ENCODE results near the gene CD207. TPM values are rescaled to one million over a fixed set of nuclear protein-coding genes. Genes with fewer than 3 reads are reported as not detected.
A peak's percentile ranks its signal among the peaks of the same experiment; 100 is the strongest.

Gene CD207
- total RNA-seq, 1 experiment from 2014 or later = 0.16 TPM

DNA sequence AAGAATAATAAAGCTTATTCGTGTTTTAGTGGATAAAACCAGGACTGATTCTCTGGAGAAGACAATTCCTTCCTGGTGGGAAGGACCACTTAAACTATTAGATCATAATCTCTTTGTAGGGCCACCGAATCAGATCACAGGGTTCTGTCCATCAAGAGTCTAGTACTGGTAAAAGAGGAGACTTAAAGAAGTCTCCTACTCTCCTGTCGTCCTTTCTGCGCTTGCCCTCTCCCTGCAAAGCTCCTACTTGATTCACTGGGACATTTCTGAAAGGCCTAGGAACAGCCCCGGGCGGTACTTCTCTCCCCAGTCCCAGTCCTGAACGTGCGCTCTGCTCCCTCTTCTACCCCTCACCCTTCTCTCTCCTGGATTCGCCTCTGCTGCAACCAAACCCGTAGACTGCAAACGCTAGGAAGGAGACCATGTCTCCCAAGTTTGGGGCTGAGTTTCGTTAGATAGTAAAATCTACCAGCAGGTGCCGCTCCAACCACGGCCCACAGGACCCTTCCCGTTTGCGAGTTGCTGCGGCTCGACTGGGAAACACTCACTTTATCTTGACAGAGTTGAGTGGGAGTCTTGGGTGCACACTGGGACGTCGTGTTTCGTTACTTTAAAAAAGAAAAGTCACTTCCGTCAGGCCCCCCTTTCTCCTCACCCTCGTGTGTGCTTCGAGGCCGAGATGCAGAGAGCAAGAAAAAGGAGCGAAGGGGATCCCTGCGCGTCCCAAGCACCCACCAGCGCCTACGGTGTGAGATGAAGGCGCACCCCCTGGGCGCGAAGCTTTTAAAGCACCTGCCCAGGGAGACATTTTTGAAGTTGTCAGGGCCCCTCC is 46.1 kb downstream of the CD207 start:
- H3K9me3 Mint-ChIP-seq (ENCODE audit: unreplicated experiment) = no peaks in the 10 kb centered on the region
- intact Hi-C loops (cut with micrococcal nuclease; ENCODE audit: unreplicated experiment) = loop anchor here (1.0 to 5.0 kb wide), 4 partner anchors 73 to 487 kb away; partner anchors contain the start of genes ANKRD53 and FAM136A
- H3K4me1 Mint-ChIP-seq (ENCODE audit: low read depth, unreplicated experiment) = no peaks in the 10 kb centered on the region
- TF ChIP-seq, protein P1, sequence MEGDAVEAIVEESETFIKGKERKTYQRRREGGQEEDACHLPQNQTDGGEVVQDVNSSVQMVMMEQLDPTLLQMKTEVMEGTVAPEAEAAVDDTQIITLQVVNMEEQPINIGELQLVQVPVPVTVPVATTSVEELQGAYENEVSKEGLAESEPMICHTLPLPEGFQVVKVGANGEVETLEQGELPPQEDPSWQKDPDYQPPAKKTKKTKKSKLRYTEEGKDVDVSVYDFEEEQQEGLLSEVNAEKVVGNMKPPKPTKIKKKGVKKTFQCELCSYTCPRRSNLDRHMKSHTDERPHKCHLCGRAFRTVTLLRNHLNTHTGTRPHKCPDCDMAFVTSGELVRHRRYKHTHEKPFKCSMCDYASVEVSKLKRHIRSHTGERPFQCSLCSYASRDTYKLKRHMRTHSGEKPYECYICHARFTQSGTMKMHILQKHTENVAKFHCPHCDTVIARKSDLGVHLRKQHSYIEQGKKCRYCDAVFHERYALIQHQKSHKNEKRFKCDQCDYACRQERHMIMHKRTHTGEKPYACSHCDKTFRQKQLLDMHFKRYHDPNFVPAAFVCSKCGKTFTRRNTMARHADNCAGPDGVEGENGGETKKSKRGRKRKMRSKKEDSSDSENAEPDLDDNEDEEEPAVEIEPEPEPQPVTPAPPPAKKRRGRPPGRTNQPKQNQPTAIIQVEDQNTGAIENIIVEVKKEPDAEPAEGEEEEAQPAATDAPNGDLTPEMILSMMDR (IDR thresholded peaks at IDR 0.05; ENCODE audit: insufficient read depth in 1 of 2, low read depth in 1 of 2, low read length in 1 of 2, severe bottlenecking in 1 of 2, unreplicated experiment in 1 of 2) = peak; percentile 71 to 72
- peaks cover 27% of the 10 kb centered on the region for H3K27me3 Mint-ChIP-seq (ENCODE audit: insufficient read depth, unreplicated experiment)
- H3K27me3 ChIP-seq (replicated peaks; ENCODE audit: control insufficient read depth, insufficient read depth, low read length) = 0 out of 2 replicates have a peak, but pooled peaks cover 1% of the 10 kb centered on the region
- no peaks in the 10 kb centered on the region for H3K9me3 ChIP-seq
- ChIA-PET CTCF (interaction anchor here (0.5 kb wide), 1 partner anchor 41 kb away, joined by 3 read pairs; no protein-coding TSS in a partner anchor), POLR2A (no interaction called here)
- H3K36me3 Mint-ChIP-seq (ENCODE audit: insufficient read depth, unreplicated experiment) = no peaks in the 10 kb centered on the region
- no peak overlapping the region for H3K4me3 ChIP-seq (ENCODE audit: low read depth, low read length)
- H3K27ac Mint-ChIP-seq (ENCODE audit: unreplicated experiment) = no peak overlapping the region
- H3K4me3 Mint-ChIP-seq (ENCODE audit: unreplicated experiment) = no peak overlapping the region
- H3K4me1 ChIP-seq = no peaks in the 10 kb centered on the region
- no TSS peak for BruUV-seq (replicated peaks)
- H3K36me3 ChIP-seq (ENCODE audit: control insufficient read depth, insufficient read depth, low read length) = no peaks in the 10 kb centered on the region
- peak; percentile 63 to 64 for DNase-seq

DNA sequence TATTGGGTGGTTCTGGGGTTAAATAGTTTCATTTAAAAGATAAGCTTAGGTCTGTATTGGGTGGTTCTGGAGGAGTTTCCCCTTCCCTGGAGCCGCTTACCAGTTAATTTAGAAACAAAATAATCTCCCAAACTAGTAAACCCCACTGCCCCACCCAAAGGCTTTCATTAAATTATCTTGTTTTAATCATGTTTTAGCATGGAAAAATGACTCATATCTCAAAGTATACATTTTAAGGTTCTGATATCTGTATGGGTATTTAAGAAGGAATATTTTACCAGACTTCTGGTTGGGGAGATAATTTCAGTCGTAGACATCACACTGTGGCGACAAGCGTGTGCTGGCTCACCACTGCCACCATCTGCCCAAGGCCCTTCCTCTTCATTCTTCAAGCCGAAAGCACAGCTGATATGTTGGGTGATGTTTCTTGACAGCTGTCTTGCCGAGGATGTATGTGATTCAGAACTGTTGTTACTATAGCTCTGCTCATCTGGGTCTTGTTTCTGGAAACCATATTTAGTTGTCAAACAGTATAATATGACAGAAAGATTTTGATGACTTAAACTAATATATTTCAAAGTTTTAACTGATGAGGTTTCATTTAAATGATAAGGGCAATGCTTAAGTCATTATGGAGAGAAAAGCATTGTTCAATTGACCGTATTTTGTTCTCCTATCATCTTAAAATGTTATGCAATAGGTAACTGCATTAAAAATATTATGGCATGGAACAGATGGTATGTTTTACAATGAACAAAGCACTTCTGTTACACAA is 50.3 kb downstream of the CD207 start:
- CTCF ChIA-PET = no interaction called here
- peak in 1 of 2 experiments; percentile 47 for DNase-seq
- Mint-ChIP-seq H3K4me3 (ENCODE audit: unreplicated experiment) (no peak overlapping the region), H3K36me3 (ENCODE audit: insufficient read depth, unreplicated experiment) (no peaks in the 10 kb centered on the region), H3K27me3 (ENCODE audit: insufficient read depth, unreplicated experiment) (peaks cover 16% of the 10 kb centered on the region), H3K9me3 (ENCODE audit: unreplicated experiment) (no peaks in the 10 kb centered on the region), H3K27ac (ENCODE audit: unreplicated experiment) (no peak overlapping the region), H3K4me1 (ENCODE audit: low read depth, unreplicated experiment) (no peaks in the 10 kb centered on the region)
- H3K36me3 ChIP-seq (ENCODE audit: control insufficient read depth, insufficient read depth, low read length) = no peaks in the 10 kb centered on the region
- H3K27me3 ChIP-seq (replicated peaks; ENCODE audit: control insufficient read depth, insufficient read depth, low read length) = 0 out of 2 replicates have a peak, but pooled peaks cover 1% of the 10 kb centered on the region
- no TSS peak for BruUV-seq (replicated peaks)
- intact Hi-C loops (cut with micrococcal nuclease; ENCODE audit: unreplicated experiment) = loop anchor here (1.0 to 5.0 kb wide), 4 partner anchors 98 to 483 kb away; partner anchors contain the start of genes ANKRD53 and FAM136A
- POLR2A ChIA-PET = no interaction called here
- no peak overlapping the region for H3K4me3 ChIP-seq (ENCODE audit: low read depth, low read length)
- H3K4me1 ChIP-seq = no peaks in the 10 kb centered on the region
- TF ChIP-seq, protein P1 (IDR thresholded peaks at IDR 0.05; ENCODE audit: insufficient read depth in 1 of 2, low read depth in 1 of 2, low read length in 1 of 2, severe bottlenecking in 1 of 2, unreplicated experiment in 1 of 2) = peak; percentile 36 to 65
- no peaks in the 10 kb centered on the region for H3K9me3 ChIP-seq

DNA sequence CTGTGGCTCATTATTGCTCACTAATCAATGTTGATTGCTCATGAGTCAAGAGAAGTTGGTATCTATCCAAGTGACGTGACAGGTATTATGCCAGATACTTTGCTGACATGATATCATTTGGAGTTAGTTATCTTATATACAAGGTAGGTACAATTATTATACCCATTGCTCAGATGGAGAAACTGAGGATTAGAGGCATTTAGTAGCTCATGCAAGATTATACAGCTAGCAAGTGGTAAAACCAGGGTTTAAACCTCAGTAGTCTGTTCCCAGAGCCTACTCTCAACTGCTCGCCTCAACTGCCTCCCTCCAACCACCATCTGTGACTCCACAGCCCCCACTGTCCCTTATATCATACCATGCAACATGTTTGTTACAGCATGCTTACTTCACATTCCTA is 51.3 kb downstream of the CD207 start:
- H3K27me3 ChIP-seq (replicated peaks; ENCODE audit: control insufficient read depth, insufficient read depth, low read length) = 0 out of 2 replicates have a peak, but pooled peaks cover 1% of the 10 kb centered on the region

More for the DNA sequence above, 51.3 kb downstream of the CD207 start:
- intact Hi-C loops (cut with micrococcal nuclease; ENCODE audit: unreplicated experiment) = no loop called here
- H3K4me1 Mint-ChIP-seq (ENCODE audit: low read depth, unreplicated experiment) = no peaks in the 10 kb centered on the region
- TF ChIP-seq, protein P1 (IDR thresholded peaks at IDR 0.05; ENCODE audit: insufficient read depth in 1 of 2, low read depth in 1 of 2, low read length in 1 of 2, severe bottlenecking in 1 of 2, unreplicated experiment in 1 of 2) = no peak
- no peaks in the 10 kb centered on the region for H3K36me3 ChIP-seq (ENCODE audit: control insufficient read depth, insufficient read depth, low read length)
- H3K4me3 Mint-ChIP-seq (ENCODE audit: unreplicated experiment) = no peak overlapping the region
- ChIA-PET CTCF (interaction anchor here (0.7 kb wide), 1 partner anchor 20 kb away, joined by 7 read pairs; no protein-coding TSS in a partner anchor), POLR2A (no interaction called here)
- no peaks in the 10 kb centered on the region for H3K36me3 Mint-ChIP-seq (ENCODE audit: insufficient read depth, unreplicated experiment)
- DNase-seq = no peak
- no peaks in the 10 kb centered on the region for H3K4me1 ChIP-seq
- H3K4me3 ChIP-seq (ENCODE audit: low read depth, low read length) = no peak overlapping the region
- H3K9me3 Mint-ChIP-seq (ENCODE audit: unreplicated experiment) = no peaks in the 10 kb centered on the region
- no peaks in the 10 kb centered on the region for H3K9me3 ChIP-seq
- peaks cover 16% of the 10 kb centered on the region for H3K27me3 Mint-ChIP-seq (ENCODE audit: insufficient read depth, unreplicated experiment)
- no TSS peak for BruUV-seq (replicated peaks)
- H3K27ac Mint-ChIP-seq (ENCODE audit: unreplicated experiment) = no peak overlapping the region
